ENCODE results near the gene PARD3.

Gene PARD3

GRCh38 chr10:34219753-34220548 lies 595.1 kb downstream of the PARD3 start:
- no peak for TF ChIP-seq CTCF (IDR thresholded peaks at IDR 0.05; ENCODE audit: low read depth, low read length)
- Histone ChIP-seq H3K27ac (no peak overlapping the region), H3K9me3 (ENCODE audit: severe bottlenecking) (no peaks in the 10 kb centered on the region)

GRCh38 chr10:34217524-34217923 lies 597.6 kb downstream of the PARD3 start:
- no peaks in the 10 kb centered on the region for H3K36me3 ChIP-seq
- H3K27me3 ChIP-seq (ENCODE audit: insufficient read depth, low read depth, severe bottlenecking), result no peaks in the 10 kb centered on the region
- no peak for TF ChIP-seq CTCF (IDR thresholded peaks at IDR 0.05; ENCODE audit: low read depth, low read length)
- no peak overlapping the region for H3K27ac ChIP-seq
- no peak for DNase-seq
- no peak overlapping the region for H3K4me3 ChIP-seq (ENCODE audit: low read depth, low read length)
- no peaks in the 10 kb centered on the region for H3K9me3 ChIP-seq (ENCODE audit: severe bottlenecking)

More at GRCh38 chr10:34219753-34220548, 595.1 kb downstream of the PARD3 start:
- Histone ChIP-seq H3K36me3 (no peaks in the 10 kb centered on the region), H3K4me3 (ENCODE audit: low read depth, low read length) (no peak overlapping the region), H3K27me3 (ENCODE audit: insufficient read depth, low read depth, severe bottlenecking) (no peaks in the 10 kb centered on the region)
- DNase-seq, result no peak

- Histone ChIP-seq H3K4me3 (ENCODE audit: low read depth, low read length) (no peak overlapping the region), H3K27ac (no peak overlapping the region), H3K36me3 (no peaks in the 10 kb centered on the region), H3K9me3 (ENCODE audit: severe bottlenecking) (no peaks in the 10 kb centered on the region), H3K27me3 (ENCODE audit: insufficient read depth, low read depth, severe bottlenecking) (no peaks in the 10 kb centered on the region)
- DNase-seq, result peak; percentile 39
- TF ChIP-seq CTCF (IDR thresholded peaks at IDR 0.05; ENCODE audit: low read depth, low read length), result no peak
Observed at GRCh38 chr10:34216348-34216945, 598.6 kb downstream of the PARD3 start.

- DNase-seq, result no peak
- Histone ChIP-seq H3K9me3 (ENCODE audit: severe bottlenecking) (no peaks in the 10 kb centered on the region), H3K4me3 (ENCODE audit: low read depth, low read length) (no peak overlapping the region), H3K36me3 (no peaks in the 10 kb centered on the region), H3K27ac (no peak overlapping the region), H3K27me3 (ENCODE audit: insufficient read depth, low read depth, severe bottlenecking) (no peaks in the 10 kb centered on the region)
- TF ChIP-seq CTCF (IDR thresholded peaks at IDR 0.05; ENCODE audit: low read depth, low read length), result no peak
Observed at GRCh38 chr10:34213805-34214197, 601.3 kb downstream of the PARD3 start.

- H3K27me3 ChIP-seq (ENCODE audit: insufficient read depth, low read depth, severe bottlenecking), result no peaks in the 10 kb centered on the region
- no peak overlapping the region for H3K4me3 ChIP-seq (ENCODE audit: low read depth, low read length)
- no peaks in the 10 kb centered on the region for H3K9me3 ChIP-seq (ENCODE audit: severe bottlenecking)
- H3K27ac ChIP-seq, result no peak overlapping the region
- DNase-seq, result no peak
- no peak for TF ChIP-seq CTCF (IDR thresholded peaks at IDR 0.05; ENCODE audit: low read depth, low read length)
- H3K36me3 ChIP-seq, result no peaks in the 10 kb centered on the region
Observed at GRCh38 chr10:34213193-34213804, 601.8 kb downstream of the PARD3 start.

All from WERI-Rb-1 (cell line).